ENCODE measurements around the gene PRORP.

DNA sequence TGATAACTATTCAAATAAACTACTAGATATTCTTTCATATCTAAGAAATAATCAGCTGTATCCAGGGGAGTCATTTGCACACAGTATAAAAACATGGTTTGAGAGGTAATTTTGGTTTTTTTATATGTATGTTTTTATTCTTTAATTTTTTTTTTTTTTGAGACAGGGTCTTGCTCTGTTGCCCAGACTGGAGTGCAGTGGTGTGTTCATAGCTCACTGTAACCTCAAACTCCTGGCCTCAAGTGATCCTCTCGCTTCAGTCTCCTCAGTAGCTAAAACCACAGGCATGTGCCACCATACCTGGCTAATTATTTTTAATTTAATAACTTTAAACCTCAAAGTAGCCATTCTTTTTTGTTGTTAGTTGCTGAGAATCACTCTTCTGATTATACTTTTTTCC lies 1.8 kb downstream of the PRORP start:
- TF ChIP-seq EZH2phosphoT487 (IDR thresholded peaks at IDR 0.05) = no peak
- TF ChIP-seq, protein P1, sequence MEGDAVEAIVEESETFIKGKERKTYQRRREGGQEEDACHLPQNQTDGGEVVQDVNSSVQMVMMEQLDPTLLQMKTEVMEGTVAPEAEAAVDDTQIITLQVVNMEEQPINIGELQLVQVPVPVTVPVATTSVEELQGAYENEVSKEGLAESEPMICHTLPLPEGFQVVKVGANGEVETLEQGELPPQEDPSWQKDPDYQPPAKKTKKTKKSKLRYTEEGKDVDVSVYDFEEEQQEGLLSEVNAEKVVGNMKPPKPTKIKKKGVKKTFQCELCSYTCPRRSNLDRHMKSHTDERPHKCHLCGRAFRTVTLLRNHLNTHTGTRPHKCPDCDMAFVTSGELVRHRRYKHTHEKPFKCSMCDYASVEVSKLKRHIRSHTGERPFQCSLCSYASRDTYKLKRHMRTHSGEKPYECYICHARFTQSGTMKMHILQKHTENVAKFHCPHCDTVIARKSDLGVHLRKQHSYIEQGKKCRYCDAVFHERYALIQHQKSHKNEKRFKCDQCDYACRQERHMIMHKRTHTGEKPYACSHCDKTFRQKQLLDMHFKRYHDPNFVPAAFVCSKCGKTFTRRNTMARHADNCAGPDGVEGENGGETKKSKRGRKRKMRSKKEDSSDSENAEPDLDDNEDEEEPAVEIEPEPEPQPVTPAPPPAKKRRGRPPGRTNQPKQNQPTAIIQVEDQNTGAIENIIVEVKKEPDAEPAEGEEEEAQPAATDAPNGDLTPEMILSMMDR (IDR thresholded peaks at IDR 0.05) = no peak
- no peak for TF ChIP-seq EZH2 (IDR thresholded peaks at IDR 0.05)

Measured in neural progenitor cell (in vitro differentiated cells).